RKO (cell line): ENCODE data around the gene OPCML.
A peak's percentile ranks its signal among the peaks of the same experiment; 100 is the strongest.
"Not testable (repeated sequence)": the region's sequence is repeated elsewhere in the genome, so short reads cannot be mapped to it uniquely, and the experiment has no call there.

ENCODE experiments used
- DNase-seq: peaks from one replicate; pipeline ENCODE4 v3.0.0-alpha.2; 2016; ENCODE audit warnings: low spot score

OPCML gene

DNA sequence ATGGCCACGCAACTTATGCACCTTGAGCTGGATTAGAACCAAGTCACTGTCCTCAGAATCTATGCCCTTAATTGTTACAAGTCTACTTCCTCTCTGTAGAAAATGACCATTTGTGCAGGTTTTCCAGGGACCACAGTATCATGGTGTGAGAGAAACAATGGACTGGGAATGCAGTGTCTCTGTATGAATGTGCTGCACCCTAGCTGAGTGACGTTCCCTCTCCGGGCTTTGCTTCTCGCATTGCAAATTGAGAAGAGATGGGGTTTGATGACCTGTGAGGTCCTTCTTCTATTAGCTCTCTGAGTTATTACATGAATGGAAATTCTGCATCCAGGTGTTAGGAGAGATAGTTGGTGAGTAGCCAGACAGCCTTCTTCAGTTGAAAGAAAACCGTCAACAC, 1109.6 kb downstream of the OPCML start:
- DNase-seq: no peak

GRCh38 chr11:132421555-132421954, 1110.7 kb downstream of the OPCML start:
- DNase-seq: no peak

- DNase-seq: no peak
These were observed 1117.8 kb downstream of the OPCML start for GRCh38 chr11:132414451-132414850.

DNA sequence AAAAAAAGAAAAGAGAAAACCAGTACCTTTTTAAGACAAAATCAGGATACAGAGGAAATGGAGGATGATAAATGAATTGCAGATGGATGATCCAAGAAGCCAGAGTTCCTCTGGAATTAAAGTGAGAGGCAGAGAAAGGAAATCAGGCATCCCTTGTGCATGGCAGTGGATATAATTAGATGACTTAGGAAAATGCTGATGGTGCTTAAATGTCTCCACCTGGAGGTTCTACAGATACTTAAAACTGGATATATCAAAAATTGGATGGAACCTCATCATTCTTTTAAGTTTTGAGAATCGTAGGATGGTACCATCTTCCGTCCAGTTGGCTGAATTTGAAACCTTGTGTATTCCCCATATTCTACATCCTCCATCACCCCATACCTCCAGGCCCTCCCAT, 1121.9 kb downstream of the OPCML start:
- no peak for DNase-seq

DNA sequence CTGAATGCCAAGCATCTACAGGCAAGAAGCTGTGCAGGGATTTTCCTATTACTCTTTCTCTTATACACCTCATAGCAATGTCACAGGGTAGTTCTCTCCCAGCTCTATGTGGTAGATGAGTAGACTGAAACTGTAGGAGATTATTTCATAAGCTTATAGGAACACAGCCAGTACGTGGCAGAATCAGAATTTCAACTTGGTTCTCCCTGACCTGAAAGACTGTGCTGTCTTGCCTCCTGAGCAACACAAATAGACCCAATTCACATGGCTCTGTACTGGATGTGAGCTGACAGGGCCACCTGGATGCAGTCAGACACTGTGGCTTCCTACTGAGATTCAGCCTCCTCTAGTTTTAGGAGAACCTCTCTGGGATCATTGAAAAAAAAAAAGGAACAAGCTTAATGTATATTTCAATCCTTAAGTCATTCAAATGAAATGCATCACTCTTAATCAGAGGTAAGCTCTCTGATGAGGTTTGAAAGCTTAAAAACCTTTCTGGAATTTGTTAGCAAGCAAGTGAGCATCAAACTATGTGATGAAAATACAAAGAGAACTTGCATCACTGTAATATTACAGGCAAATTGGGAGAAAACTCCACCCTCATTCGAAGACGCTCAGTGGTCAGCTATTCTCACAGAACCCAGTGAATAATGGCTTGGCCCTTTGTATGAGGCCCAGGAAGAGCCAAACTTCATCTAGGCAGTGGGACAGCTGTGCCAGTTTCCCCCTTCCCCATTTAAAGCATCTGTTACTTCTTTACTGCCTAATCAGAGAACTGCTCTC, 1122.5 kb downstream of the OPCML start:
- peak; percentile 6 for DNase-seq

GRCh38 chr11:132408877-132409276, 1123.4 kb downstream of the OPCML start:
- DNase-seq: no peak

DNA sequence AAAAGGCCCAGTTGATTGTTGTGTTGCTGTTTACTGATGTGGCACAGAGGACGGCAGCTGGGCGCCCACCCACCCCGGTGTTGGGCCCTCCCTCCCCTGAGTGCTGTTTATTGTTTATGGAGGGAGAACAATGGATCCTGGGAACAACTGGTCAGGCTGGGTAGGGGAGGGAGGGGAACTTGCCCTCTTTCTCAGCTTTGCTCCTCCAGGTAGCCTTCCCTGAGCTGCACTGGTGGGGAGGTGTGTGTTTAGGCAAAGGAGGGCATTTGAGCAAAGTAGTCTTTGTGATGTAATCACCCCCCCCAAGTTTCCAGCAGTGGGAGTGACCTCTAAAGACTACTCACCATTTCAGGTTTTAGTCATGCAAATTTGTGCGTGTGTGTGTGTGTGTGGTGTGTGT, 1126.6 kb downstream of the OPCML start:
- no peak for DNase-seq

- peak; percentile 18 for DNase-seq
These were observed 1130.1 kb downstream of the OPCML start for GRCh38 chr11:132402071-132402684.

- DNase-seq: no peak
These were observed 1136.0 kb downstream of the OPCML start for GRCh38 chr11:132396318-132396717.

DNA sequence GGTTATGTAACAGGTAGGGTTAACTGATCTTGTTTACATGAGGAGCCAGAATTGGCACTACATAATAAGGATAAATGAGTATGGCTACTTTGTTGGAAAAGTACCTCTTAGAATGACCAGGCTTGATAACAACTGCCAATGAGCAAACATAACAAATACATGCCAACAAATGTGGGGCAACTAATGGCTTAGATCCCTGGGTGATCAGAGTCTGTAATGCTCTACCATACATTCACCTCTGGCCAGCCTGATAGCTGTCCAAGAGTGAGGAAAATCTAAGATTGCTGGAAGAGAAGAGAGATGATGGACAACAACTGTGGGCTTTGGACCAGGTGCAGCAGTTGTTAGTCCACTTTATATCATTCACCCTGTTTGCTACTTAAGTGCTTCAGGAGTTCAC, 1136.9 kb downstream of the OPCML start:
- no peak for DNase-seq

- DNase-seq: no peak
These were observed 1152.8 kb downstream of the OPCML start for GRCh38 chr11:132379540-132379939.

- no peak for DNase-seq
These were observed 1158.7 kb downstream of the OPCML start for GRCh38 chr11:132373405-132374143.

- not testable (repeated sequence) for DNase-seq
These were observed 1162.2 kb downstream of the OPCML start for GRCh38 chr11:132370114-132370513.

DNA sequence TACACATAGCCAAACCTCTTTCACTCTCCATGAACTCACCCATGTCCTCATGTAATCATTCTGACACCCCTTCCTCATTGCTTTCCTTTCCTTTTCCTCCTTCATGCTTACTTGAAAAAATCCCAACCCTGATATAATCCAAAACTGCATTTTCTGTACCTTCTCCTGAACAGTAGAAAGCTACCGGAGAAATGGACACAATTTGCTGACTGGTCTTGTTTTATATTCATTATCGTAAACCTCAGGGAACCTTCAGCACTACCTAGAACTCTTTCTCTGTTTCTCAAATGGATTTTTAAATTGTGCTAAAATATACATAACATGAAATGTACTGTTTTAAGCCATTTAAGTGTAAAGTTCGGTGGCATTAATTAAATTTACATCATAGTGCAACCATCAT, 1165.0 kb downstream of the OPCML start:
- DNase-seq: no peak

DNA sequence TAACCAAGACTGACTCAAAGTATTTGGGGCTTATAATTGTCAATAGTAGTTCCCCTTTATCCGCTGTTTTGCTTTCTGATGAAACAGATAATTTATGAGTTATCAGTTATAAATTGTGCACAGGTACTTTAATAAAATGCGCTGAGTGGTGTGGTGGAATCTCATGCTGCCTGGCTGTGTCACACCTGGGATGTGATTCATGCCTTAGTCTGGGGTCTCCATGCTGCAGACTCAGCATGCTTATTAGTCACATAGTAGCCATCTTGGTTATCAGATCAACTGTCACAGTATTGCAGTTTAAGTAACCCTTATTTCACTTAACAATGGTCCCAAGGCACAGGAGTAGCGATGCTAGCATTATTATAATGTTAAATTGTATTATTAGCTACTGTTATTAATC, 1166.7 kb downstream of the OPCML start:
- peak; percentile 28 for DNase-seq
